GM12878 (cell line): Measurements from ENCODE around the gene WBP4. TPM values are rescaled to one million over a fixed set of nuclear protein-coding genes. Genes with fewer than 3 reads are reported as not detected.

Source experiments
- ATAC-seq: fragments of 200-7000 bp; cut with Tn5 transposase; 3 replicates; pipeline ENCODE4 v1.9.1; 2020; ENCODE audit warnings: mild to moderate bottlenecking, moderate library complexity
- BruUV-seq: library from RNA; stranded (reverse); fragments of 400-500 nt; replicated peaks from 2 replicates; lab custom pipeline; 2021; lab: Mats Ljungman, UMichigan
- CTCF ChIA-PET: fragments of 300-600 bp; sonication (Branson Sonifier 250); formaldehyde crosslinking; extraction: SDS; loops from one replicate; lab custom pipeline; 2021; ENCODE audit warnings: inconsistent platforms; lab: Yijun Ruan, JAX
- POLR2A ChIA-PET: fragments of 350-600 bp; formaldehyde crosslinking; extraction: SDS; loops from one replicate; lab custom pipeline; 2021; ENCODE audit warnings: inconsistent platforms; lab: Charles Lee
- RAD21 ChIA-PET: fragments of 300-600 bp; sonication (Branson Sonifier 250); formaldehyde crosslinking; loops from one replicate; lab custom pipeline; 2023; ENCODE audit warnings: antibody characterized with exemption; ENCODE audit not compliant: unreplicated experiment; lab: Charles Lee
- SMC1A ChIA-PET: fragments of 300-600 bp; sonication (Branson Sonifier 250); formaldehyde crosslinking; loops from one replicate; lab custom pipeline; 2023; ENCODE audit not compliant: unreplicated experiment, uncharacterized antibody; lab: Charles Lee
- DNase-seq: peaks from one replicate; pipeline ENCODE4 v3.0.0-alpha.2; 2011; ENCODE audit warnings: low read depth, low spot score
- FAIRE-seq: peaks from 3 replicates; lab custom pipeline; 2011; peaks lifted over from hg19 to GRCh38; lab: Jason Lieb, UNC
- H2AFZ ChIP-seq: 2 replicates; pipeline ENCODE4 v1.6.0; 2011; ENCODE audit warnings: low read depth, low read length, control low read depth; ENCODE audit not compliant: control insufficient read depth
- H3K27ac ChIP-seq: 2 replicates; pipeline ENCODE4 v1.5.1; 2011; ENCODE audit warnings: control low read depth; ENCODE audit not compliant: control insufficient read depth, insufficient read depth
- H3K27me3 ChIP-seq, 2 experiments: replicated peaks in 1 of 2; 2 replicates each; pipeline versions ENCODE4 v1.6.0 to v1.6.1; 2011; ENCODE audit warnings: low read length in 1 of 2; ENCODE audit not compliant: control insufficient read depth in 2 of 2, insufficient read depth in 2 of 2
- H3K36me3 ChIP-seq, 2 experiments: 2 replicates each; pipeline ENCODE4 v1.5.1; 2011; ENCODE audit warnings: low read length in 1 of 2; ENCODE audit not compliant: control insufficient read depth in 2 of 2, insufficient read depth in 2 of 2
- H3K4me1 ChIP-seq: 2 replicates; pipeline ENCODE4 v1.6.1; 2011; ENCODE audit warnings: mild to moderate bottlenecking, low read length, moderate library complexity, mixed read lengths; ENCODE audit not compliant: control insufficient read depth, insufficient read depth
- H3K4me2 ChIP-seq: 2 replicates; pipeline ENCODE4 v1.6.0; 2011; ENCODE audit warnings: control low read depth; ENCODE audit not compliant: control insufficient read depth, insufficient read depth
- H3K4me3 ChIP-seq: fragments of 200-600 bp; sonication (generic); 2 replicates; pipeline ENCODE4 v1.5.1; 2016
- H3K79me2 ChIP-seq: 2 replicates; pipeline ENCODE4 v1.6.0; 2011; ENCODE audit warnings: low read length; ENCODE audit not compliant: control insufficient read depth, insufficient read depth
- H3K9ac ChIP-seq: 2 replicates; pipeline ENCODE4 v1.8.0; 2011; ENCODE audit warnings: low read length, control low read depth, mixed read lengths; ENCODE audit not compliant: control insufficient read depth, insufficient read depth
- H3K9me3 ChIP-seq: replicated peaks from 3 replicates; pipeline ENCODE4 v1.5.1; 2011; ENCODE audit warnings: mild to moderate bottlenecking, low read length; ENCODE audit not compliant: control insufficient read depth, insufficient read depth
- H4K20me1 ChIP-seq: 2 replicates; pipeline ENCODE4 v1.6.0; 2011; ENCODE audit not compliant: control insufficient read depth, insufficient read depth
- FOXK2 ChIP-seq: fragments of 450-650 bp; IDR thresholded peaks from 2 replicates; pipeline ENCODE4 v1.6.1; 2017; ENCODE audit warnings: mild to moderate bottlenecking, moderate library complexity
- IKZF1 ChIP-seq: fragments of 450-650 bp; conservative IDR thresholded peaks from 2 replicates; pipeline ENCODE4 v1.6.1; 2017; ENCODE audit warnings: antibody characterized with exemption, mild to moderate bottlenecking
- KLF5 ChIP-seq: fragments of 450-650 bp; IDR thresholded peaks from 2 replicates; pipeline ENCODE4 v1.6.1; 2014; ENCODE audit warnings: mild to moderate bottlenecking; ENCODE audit not compliant: partially characterized antibody
- NR2F1 ChIP-seq: fragments of 450-650 bp; conservative IDR thresholded peaks from 2 replicates; pipeline ENCODE4 v1.6.1; 2017; ENCODE audit warnings: mild to moderate bottlenecking
- PBX3 ChIP-seq: IDR thresholded peaks from 2 replicates; pipeline ENCODE4 v1.6.1; 2011; ENCODE audit warnings: mild to moderate bottlenecking, low read depth, low read length, moderate library complexity; ENCODE audit not compliant: insufficient replicate concordance
- SMARCA5 ChIP-seq: fragments of 450-650 bp; IDR thresholded peaks from 2 replicates; pipeline ENCODE4 v1.6.1; 2017; ENCODE audit warnings: mild to moderate bottlenecking
- SMC3 ChIP-seq: IDR thresholded peaks from 2 replicates; pipeline ENCODE4 v1.6.1; 2011; ENCODE audit warnings: low read length, improper control_type of control experiment, borderline replicate concordance
- YY1 ChIP-seq: IDR thresholded peaks from 2 replicates; pipeline ENCODE4 v1.6.1; 2011; ENCODE audit warnings: low read depth, mild to moderate bottlenecking, low read length
- WGBS: methylation state at CpG from one replicate; pipeline ENCODE4 v1.1.6; 2016; ENCODE audit warnings: low lambda C conversion rate; ENCODE audit not compliant: insufficient replicate concordance, insufficient coverage; ENCODE audit errors: missing lambda C conversion rate; 5-methylcytosine and 5-hydroxymethylcytosine counted together
- in situ Hi-C: fragments of 300-500 bp; cut with MboI; formaldehyde crosslinking; loops from 9 replicates; pipeline ENCODE4 v1.14.3; 2018; ENCODE audit warnings: mixed read lengths
- intact Hi-C: fragments of 100-400 bp; cut with micrococcal nuclease; formaldehyde crosslinking; loops from one replicate; pipeline ENCODE4 v1.14.2; 2022; ENCODE audit not compliant: unreplicated experiment
- polyA plus RNA-seq, 11 experiments: library from polyadenylated mRNA; depleted of rRNA in 4 of 11; unstranded in 6 of 11; stranded (reverse) in 5 of 11; fragments of >200 nt; fragmentation: Nextera tagmentation in 4 of 11; fragmentation: Illumina TruSeq in 1 of 11; extraction: Ambion mirVana in 4 of 11; extraction: Trizol in 1 of 11; gene quantifications; 1 replicate in 1 of 11; 2 replicates in 10 of 11; pipeline versions ENCODE4 v1.2.1 to v1.2.3, GENCODE V29; 2011 to 2016; ENCODE audit warnings: inconsistent platforms in 2 of 11, missing spikeins in 2 of 11, low read depth in 1 of 11
- total RNA-seq, 4 experiments: library from RNA; depleted of rRNA in 3 of 4; stranded (reverse); fragments of >200 nt in 3 of 4; fragmentation: Illumina TruSeq in 1 of 4; extraction: Trizol in 1 of 4; gene quantifications; 2 replicates each; pipeline versions ENCODE4 v1.2.1 to v1.2.3, GENCODE V29; 2013 to 2021

Gene WBP4
- total and polyA plus RNA-seq, 10 of the 15 experiments (the other 5 are each of a cell fraction or from before 2014, with no cell fraction given), result 7.4 to 21.6 (median 14.2) TPM

DNA sequence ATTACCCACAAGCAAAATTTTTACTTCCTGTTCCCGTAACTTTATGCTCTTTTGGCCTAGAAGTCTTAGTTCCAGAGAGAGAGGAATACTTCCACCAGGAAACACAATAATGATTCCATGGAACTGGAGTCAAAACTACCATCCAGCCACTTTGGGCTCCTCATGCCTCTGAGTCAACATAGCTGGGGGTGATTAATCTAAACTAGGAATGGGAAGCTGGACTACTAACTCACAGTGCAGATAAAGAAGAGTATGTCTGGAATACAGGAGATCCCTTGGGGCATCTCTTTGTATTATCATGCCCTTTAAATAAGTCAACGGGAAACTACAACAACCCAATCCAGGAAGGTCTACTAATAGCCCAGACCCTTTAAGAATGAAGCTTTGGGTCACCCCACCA is 33.3 kb upstream of the WBP4 start:
- RAD21 ChIA-PET, result interaction anchor here (2.7 kb wide), 1 partner anchor 54 kb away, joined by 8 read pairs; no protein-coding TSS in a partner anchor
- Histone ChIP-seq H3K27ac (no peak overlapping the region), H3K36me3 (no peaks in the 10 kb centered on the region), H3K9me3 (no peaks in the 10 kb centered on the region), H3K4me1 (no peaks in the 10 kb centered on the region), H3K4me3 (no peak overlapping the region), H3K79me2 (peaks cover 3% of the 10 kb centered on the region; the same call in 1 of the 2 replicates), H3K27me3 (no peaks in the 10 kb centered on the region), H4K20me1 (no peaks in the 10 kb centered on the region), H3K4me2 (no peak overlapping the region), H2AFZ (no peak overlapping the region), H3K9ac (no peak overlapping the region)
- SMC1A ChIA-PET, result interaction anchor here (1.0 to 1.9 kb wide), 3 partner anchors 9 to 251 kb away, joined by 3 to 9 read pairs (median 4); partner anchors contain the start of gene ELF1
- FAIRE-seq (no peak), DNase-seq (no peak), ATAC-seq (no peak)
- no TSS peak for BruUV-seq
- in situ Hi-C loops (no loop called here), intact Hi-C loops (no loop called here)
- TF ChIP-seq NR2F1 (no peak), SMC3 (no peak), FOXK2 (no peak), SMARCA5 (no peak), PBX3 (no peak), IKZF1 (no peak), YY1 (no peak), KLF5 (no peak)
- 96% methylated on average over 2 of the region's 2 CpGs for WGBS
- POLR2A ChIA-PET, result interaction anchor here (1.1 kb wide), 1 partner anchor 9 kb away, joined by 3 read pairs; the partner anchor contains the start of gene ELF1
- CTCF ChIA-PET, result interaction anchor here (1.2 to 2.0 kb wide), 2 partner anchors 93 to 250 kb away, joined by 3 to 8 read pairs; no protein-coding TSS in a partner anchor
